Osteoblast (primary cell): Measurements from ENCODE around the gene VDAC1. TPM values are rescaled to one million over a fixed set of nuclear protein-coding genes. Genes with fewer than 3 reads are reported as not detected.

Experiments
- DNase-seq: peaks from one replicate; pipeline ENCODE4 v3.0.0; 2011; ENCODE audit warnings: low spot score, mixed read lengths; ENCODE audit not compliant: insufficient read length; ENCODE audit errors: missing footprints
- H2AFZ ChIP-seq: 2 replicates; pipeline ENCODE4 v1.6.0; 2011; ENCODE audit warnings: mild to moderate bottlenecking, low read length
- H3K27ac ChIP-seq: 2 replicates; pipeline ENCODE4 v1.5.1; 2011; ENCODE audit warnings: mild to moderate bottlenecking, low read depth, low read length, moderate library complexity
- H3K27me3 ChIP-seq: 2 replicates; pipeline ENCODE4 v1.6.0; 2012; ENCODE audit warnings: mild to moderate bottlenecking, control low read depth, inconsistent platforms, low read length, moderate library complexity; ENCODE audit not compliant: insufficient read depth
- H3K36me3 ChIP-seq: 2 replicates; pipeline ENCODE4 v1.5.1; 2011; ENCODE audit warnings: mild to moderate bottlenecking, low read length, control low read depth, moderate library complexity; ENCODE audit not compliant: insufficient read depth
- H3K4me1 ChIP-seq: 2 replicates; pipeline ENCODE4 v1.5.1; 2011; ENCODE audit warnings: mild to moderate bottlenecking, low read length, control low read depth, moderate library complexity; ENCODE audit not compliant: insufficient read depth
- H3K4me2 ChIP-seq: 2 replicates; pipeline ENCODE4 v1.6.0; 2011; ENCODE audit warnings: mild to moderate bottlenecking, low read length; ENCODE audit not compliant: insufficient read depth
- H3K4me3 ChIP-seq: fragments of 200-600 bp; sonication (generic); 3 replicates; pipeline ENCODE4 v1.5.1; 2012; ENCODE audit warnings: mild to moderate bottlenecking, low read length, inconsistent platforms; ENCODE audit not compliant: insufficient read depth
- H3K79me2 ChIP-seq: 2 replicates; pipeline ENCODE4 v1.6.0; 2012; ENCODE audit warnings: mild to moderate bottlenecking, low read length, control low read depth, inconsistent platforms; ENCODE audit not compliant: insufficient read depth
- H3K9me3 ChIP-seq: 2 replicates; pipeline ENCODE4 v1.5.1; 2011; ENCODE audit warnings: low read depth, low read length, control low read depth
- H4K20me1 ChIP-seq: 2 replicates; pipeline ENCODE4 v1.6.0; 2012; ENCODE audit warnings: mild to moderate bottlenecking, low read length, control low read depth; ENCODE audit not compliant: insufficient read depth
- total RNA-seq: library from RNA; depleted of rRNA; stranded (reverse); fragments of >200 nt; gene quantifications from 2 replicates; pipeline ENCODE4 v1.2.3, GENCODE V29; 2012
- TF ChIP-seq, protein P1 (sequence below): IDR thresholded peaks from 2 replicates; pipeline ENCODE4 v1.5.1; 2011; ENCODE audit warnings: mild to moderate bottlenecking, low read depth, low read length, moderate library complexity; ENCODE audit errors: extremely low read depth

The VDAC1 gene
- total RNA-seq, 1 donor = 264 TPM

DNA sequence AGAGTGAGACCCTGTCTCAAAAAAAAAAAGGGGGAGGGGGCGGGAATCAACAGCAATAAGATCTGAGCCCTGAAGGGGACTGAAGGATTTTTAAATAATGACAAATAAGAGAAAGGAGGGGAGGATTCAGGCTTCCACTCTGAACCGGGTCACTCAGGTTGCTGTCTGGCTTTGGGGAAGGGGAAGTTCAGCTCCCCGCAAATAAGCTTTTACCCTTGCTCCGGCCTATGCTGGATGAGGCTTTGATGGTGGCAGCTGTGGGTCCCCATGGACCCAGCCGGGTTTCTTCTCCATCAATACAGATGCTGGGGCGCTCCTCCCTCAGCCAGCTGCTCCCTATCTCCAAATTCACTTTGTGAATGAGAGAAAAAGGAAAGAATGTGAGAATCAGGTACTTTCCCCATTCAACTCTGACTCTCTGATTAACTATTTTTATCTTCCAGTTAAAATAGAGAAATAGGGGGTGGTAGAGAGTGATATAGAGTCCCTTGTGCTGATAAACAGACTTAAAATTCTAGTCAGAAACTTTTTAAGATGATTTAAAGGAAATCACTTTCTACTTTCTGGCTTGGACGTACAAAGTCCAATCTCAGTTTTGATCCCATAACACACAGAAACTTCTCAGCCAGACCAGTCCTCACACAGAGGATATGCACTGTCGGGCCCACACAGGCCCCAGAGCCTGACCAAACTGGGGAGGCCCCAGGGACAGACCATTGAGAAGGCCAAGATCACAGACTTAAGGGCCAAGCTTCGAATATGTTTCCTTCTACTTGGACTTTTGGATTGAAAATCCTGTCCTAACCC lies 76.0 kb downstream of the VDAC1 start:
- Histone ChIP-seq H3K4me2 (no peak overlapping the region), H4K20me1 (no peaks in the 10 kb centered on the region), H2AFZ (no peak overlapping the region), H3K36me3 (no peaks in the 10 kb centered on the region), H3K9me3 (no peaks in the 10 kb centered on the region), H3K27me3 (no peaks in the 10 kb centered on the region), H3K79me2 (no peaks in the 10 kb centered on the region), H3K27ac (no peak overlapping the region), H3K4me3 (no peak overlapping the region), H3K4me1 (peaks cover 15% of the 10 kb centered on the region)
- no peak for DNase-seq
- TF ChIP-seq, protein P1, sequence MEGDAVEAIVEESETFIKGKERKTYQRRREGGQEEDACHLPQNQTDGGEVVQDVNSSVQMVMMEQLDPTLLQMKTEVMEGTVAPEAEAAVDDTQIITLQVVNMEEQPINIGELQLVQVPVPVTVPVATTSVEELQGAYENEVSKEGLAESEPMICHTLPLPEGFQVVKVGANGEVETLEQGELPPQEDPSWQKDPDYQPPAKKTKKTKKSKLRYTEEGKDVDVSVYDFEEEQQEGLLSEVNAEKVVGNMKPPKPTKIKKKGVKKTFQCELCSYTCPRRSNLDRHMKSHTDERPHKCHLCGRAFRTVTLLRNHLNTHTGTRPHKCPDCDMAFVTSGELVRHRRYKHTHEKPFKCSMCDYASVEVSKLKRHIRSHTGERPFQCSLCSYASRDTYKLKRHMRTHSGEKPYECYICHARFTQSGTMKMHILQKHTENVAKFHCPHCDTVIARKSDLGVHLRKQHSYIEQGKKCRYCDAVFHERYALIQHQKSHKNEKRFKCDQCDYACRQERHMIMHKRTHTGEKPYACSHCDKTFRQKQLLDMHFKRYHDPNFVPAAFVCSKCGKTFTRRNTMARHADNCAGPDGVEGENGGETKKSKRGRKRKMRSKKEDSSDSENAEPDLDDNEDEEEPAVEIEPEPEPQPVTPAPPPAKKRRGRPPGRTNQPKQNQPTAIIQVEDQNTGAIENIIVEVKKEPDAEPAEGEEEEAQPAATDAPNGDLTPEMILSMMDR = no peak

DNA sequence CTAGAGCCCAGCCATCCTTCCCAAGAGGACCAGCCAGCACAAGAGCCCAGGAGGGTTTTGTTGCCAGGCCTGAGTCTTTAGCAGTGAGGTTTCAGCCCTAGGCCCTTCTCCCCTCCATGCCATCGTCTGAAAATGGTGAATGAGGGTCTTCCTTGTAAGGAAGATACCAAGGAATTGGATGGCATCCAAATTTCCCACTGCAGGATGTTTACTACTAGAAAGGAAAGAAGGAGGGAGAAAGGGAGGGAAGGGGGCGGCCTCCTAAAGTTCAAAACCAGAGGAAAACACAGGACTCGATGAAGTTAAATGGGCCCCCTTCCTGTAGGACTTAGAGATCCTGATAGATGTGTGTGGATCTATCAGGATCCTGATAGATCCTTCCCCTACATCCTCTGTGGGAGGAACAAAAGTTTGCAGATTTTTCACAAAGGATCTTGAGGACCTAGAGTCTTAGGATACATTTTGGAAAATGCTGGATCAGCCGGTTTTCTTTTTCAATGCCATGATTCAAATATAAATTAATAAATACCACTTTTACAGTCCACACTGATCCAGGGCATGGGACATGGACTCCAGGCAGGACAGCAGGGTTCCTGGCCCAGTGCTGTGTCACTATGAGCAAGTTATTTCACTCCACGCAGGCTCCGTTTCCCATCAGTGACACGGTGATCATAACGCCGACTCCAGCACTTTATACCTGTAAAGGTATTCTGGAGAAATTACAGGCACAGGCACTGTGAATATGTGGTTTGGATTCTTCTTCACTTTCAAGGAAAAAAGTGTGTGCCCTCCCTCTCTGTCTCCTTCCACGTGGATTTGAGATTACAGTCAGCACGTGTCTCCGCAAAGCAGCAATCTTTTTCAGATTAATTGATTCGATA lies 77.2 kb downstream of the VDAC1 start:
- no peaks in the 10 kb centered on the region for H3K36me3 ChIP-seq
- H3K4me3 ChIP-seq = no peak overlapping the region
- no peak overlapping the region for H3K4me2 ChIP-seq
- no peak overlapping the region for H3K27ac ChIP-seq
- H3K79me2 ChIP-seq = no peaks in the 10 kb centered on the region
- no peak overlapping the region for H2AFZ ChIP-seq
- no peak for DNase-seq
- no peaks in the 10 kb centered on the region for H4K20me1 ChIP-seq
- H3K4me1 ChIP-seq = peaks cover 15% of the 10 kb centered on the region
- H3K27me3 ChIP-seq = no peaks in the 10 kb centered on the region
- H3K9me3 ChIP-seq = no peaks in the 10 kb centered on the region
- TF ChIP-seq, protein P1 = no peak

DNA sequence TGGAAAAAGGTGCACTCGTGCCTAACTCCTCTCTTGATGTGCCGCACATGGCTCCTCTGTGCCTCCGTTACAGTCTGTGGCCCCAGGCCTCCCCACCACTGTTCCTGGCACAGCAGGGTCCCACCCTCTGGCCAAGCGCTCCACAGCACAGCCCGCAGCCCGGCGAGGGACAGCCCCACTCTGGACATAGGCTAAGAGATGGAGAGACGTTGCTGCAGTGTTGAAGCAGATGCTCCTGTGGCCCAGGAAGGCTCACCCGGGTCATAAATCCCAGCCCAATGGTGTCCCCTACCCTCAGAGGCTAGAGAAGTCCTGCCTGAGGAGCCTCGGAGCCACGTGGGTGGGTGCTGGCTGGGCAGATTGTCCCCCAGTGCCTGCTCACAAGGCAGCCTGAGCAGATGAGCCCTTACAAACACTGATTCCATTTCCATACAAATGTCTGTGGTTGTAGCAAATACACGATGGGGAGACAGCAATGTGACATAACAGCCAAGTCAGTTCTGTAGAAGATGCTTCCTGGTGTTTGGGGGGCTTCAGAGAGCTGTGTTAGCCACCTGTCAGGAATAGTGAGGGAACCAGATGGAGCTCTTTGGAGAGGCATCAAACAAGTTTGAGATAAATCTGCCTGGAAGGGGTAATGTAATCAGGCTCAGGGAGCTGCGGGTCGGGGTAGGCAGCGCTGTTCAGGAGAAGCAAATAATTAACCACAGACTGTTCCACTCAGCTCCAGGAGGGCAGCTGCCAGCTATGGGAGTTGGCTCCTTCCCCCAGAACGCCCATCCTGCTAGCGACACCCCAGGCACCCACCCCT lies 78.1 kb downstream of the VDAC1 start:
- no peaks in the 10 kb centered on the region for H3K27me3 ChIP-seq
- TF ChIP-seq, protein P1 = no peak
- H3K36me3 ChIP-seq = no peaks in the 10 kb centered on the region
- H3K4me2 ChIP-seq = no peak overlapping the region
- no peaks in the 10 kb centered on the region for H4K20me1 ChIP-seq
- H3K4me3 ChIP-seq = no peak overlapping the region
- DNase-seq = no peak
- no peaks in the 10 kb centered on the region for H3K9me3 ChIP-seq
- peaks cover 15% of the 10 kb centered on the region for H3K4me1 ChIP-seq
- no peak overlapping the region for H2AFZ ChIP-seq
- H3K79me2 ChIP-seq = no peaks in the 10 kb centered on the region
- no peak overlapping the region for H3K27ac ChIP-seq
